SW480 (cell line): ENCODE results near the gene TPD52L2.
"Not testable (repeated sequence)": the region's sequence is repeated elsewhere in the genome, so short reads cannot be mapped to it uniquely, and the experiment has no call there.

Source experiments
- DNase-seq: peaks from one replicate; pipeline ENCODE4 v3.0.0-alpha.2; 2016; ENCODE audit warnings: low spot score

TPD52L2 gene

DNA sequence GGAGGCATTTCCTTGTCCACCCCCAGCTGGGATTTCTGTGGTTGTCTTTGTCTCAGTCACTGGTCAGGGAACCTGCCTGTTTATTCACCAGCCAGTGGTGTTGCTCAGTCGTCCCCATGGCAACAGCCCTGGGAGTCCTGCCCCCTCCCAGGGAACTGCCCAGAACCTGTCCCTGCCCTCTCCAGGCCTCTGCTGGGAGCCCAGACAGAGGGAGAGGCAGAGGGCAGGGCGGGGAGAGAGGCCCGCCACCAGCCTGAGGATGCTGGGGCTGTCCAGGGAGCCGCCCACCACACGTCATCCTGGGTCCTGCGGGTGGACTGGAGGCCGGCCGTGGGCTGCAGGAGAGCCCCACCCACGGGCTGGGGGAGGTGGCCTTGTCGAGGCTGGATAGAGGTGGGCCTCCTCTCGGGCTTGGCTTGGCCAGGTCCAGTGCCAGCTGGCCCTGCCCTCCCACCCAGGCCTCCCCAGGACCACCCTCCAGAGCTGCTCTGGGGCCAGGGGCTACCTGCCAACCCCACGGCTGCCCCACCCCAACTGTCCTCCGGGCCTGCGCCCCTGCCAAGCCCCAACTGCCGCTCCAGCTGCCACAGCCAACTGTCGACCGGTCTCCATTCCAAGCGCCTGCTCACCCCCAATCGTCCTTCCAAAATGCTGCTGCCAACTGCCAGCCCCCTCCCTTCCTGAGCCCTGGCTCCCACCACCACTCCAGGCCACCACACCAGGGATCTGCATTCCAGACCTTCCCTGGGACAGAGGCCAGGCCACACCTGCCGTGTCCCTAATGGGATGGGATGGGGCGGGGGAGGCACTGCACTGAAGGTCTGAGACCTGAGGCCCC is 29.8 kb upstream of the TPD52L2 start:
- peak; percentile 99 for DNase-seq

- no peak for DNase-seq
Measured at GRCh38 chr20:63836458-63837344, 28.4 kb upstream of the TPD52L2 start.

- DNase-seq = no peak
Measured at GRCh38 chr20:63837479-63837878, 27.6 kb upstream of the TPD52L2 start.

DNA sequence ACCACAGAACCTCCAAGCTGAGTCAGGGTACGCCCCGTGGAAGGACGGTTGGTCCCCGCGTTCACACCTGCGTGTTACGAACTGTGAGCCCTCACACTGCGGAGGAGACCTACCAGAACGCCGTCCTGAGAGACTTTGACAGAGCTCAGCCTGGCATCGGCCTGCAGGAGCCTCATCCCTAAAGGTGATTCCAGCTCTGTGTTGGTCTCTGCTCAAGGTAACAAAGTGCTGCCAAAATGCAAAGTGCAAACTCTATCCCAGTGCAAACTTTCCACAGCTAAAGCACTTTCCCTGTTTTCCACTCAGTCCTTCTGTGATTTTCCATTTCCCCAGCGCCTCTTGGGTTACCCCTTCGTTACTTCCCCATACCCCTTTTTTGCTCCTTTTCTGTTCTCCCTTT is 25.4 kb upstream of the TPD52L2 start:
- no peak for DNase-seq

- DNase-seq = no peak
Measured at GRCh38 chr20:63840405-63840828, 24.7 kb upstream of the TPD52L2 start.

DNA sequence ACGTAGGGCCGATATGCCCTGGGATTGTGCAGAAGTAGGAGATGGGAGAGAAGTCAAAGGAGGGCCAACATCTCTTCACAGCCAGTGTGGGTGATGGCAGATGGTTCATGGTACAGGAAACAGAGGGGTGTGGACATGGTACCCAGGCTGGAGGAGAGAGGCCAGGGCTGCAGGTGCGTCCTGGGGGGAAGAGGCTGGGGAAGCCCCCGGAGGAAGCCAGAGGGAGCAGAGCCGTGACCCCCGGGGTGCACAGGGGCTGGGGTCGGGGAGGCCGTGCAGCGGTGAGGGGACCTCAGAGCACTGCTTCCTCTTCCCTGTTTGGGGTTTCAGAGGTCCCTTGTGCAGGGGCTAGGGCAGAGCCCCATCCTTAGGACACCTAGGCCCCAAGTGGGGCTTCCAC is 22.8 kb upstream of the TPD52L2 start:
- no peak for DNase-seq

DNA sequence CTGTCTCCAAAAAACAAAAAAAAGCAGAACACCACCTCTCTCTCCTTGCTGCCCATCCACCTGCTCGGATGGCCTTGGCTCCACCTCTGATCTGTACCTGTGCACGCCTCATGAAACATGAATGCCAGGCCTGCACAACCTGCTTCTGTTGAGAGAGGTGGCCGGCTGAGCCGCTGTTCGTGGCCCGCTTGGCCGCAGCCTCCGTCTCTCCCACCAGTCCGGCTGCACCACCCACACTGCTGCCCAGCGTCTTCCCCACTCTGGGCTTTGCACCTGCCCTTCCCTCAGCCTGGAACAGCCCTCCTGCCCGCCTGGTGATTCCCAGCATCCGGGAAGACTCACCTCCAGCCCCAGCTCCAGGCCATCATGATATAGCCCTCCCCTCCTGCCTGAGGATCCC is 21.8 kb upstream of the TPD52L2 start:
- no peak for DNase-seq

DNA sequence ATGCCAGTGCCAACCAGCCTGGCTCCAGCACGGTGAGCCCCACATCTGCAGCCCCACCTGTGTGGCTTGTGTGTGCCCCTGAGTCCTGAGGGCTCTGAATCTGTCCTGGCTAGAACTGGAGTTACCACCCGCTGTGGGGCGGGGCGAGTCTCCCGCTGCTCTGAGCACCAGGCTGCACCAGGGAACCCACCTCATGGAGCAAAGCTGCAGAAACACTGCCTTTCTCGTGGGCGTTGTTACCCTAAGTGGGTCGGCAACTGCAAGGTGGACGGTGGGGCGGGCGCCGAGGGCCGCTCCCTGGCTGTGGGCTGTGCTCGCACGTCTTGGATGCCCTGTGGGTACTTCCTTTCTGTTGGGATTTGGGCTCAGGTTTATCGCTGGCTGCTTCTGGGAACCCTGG is 21.3 kb upstream of the TPD52L2 start:
- DNase-seq = no peak

- DNase-seq = no peak
Measured at GRCh38 chr20:63844511-63844991, 20.5 kb upstream of the TPD52L2 start.

DNA sequence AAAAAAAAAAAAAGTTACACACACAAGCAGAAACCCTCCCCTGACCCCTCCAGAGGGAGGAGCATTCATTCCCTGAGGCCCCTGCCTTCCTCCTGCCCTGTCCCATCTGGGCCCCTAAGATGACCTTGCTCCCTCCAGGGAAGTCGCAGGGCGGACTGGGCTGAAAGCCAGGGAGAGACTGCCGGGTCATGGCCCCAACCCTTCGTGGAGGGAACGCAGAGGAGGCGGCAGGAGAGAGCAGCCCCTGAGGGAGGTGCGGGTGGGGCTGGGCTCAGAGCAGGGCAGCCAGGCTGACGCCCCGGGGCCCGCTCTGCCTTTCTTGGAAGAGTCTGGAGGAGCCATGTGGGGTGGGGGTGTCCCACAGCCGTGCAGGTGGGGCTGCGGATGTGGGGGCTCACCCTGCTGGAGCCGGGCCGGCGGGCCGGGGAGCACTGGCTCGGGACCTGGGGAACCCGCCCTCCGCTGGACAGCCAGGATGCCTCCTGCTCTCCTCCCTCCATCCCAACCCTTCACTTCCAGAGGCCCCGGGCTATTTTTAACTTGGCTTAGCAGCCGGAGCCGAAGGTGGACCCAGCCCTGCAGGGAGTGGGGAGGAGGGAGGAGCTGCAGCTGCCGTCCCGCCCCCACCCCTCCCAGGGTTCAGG is 18.8 kb upstream of the TPD52L2 start:
- DNase-seq = peak; percentile 77

GRCh38 chr20:63846888-63847236 is 18.2 kb upstream of the TPD52L2 start:
- DNase-seq = no peak

- DNase-seq = peak; percentile 71
Measured at GRCh38 chr20:63847237-63848002, 17.6 kb upstream of the TPD52L2 start.

- no peak for DNase-seq
Measured at GRCh38 chr20:63848003-63848911, 16.8 kb upstream of the TPD52L2 start.

- DNase-seq = no peak
Measured at GRCh38 chr20:63850689-63851547, 14.2 kb upstream of the TPD52L2 start.

GRCh38 chr20:63851548-63851943 is 13.5 kb upstream of the TPD52L2 start:
- DNase-seq = not testable (repeated sequence)

- DNase-seq = not testable (repeated sequence)
Measured at GRCh38 chr20:63853733-63854068, 11.4 kb upstream of the TPD52L2 start.

DNA sequence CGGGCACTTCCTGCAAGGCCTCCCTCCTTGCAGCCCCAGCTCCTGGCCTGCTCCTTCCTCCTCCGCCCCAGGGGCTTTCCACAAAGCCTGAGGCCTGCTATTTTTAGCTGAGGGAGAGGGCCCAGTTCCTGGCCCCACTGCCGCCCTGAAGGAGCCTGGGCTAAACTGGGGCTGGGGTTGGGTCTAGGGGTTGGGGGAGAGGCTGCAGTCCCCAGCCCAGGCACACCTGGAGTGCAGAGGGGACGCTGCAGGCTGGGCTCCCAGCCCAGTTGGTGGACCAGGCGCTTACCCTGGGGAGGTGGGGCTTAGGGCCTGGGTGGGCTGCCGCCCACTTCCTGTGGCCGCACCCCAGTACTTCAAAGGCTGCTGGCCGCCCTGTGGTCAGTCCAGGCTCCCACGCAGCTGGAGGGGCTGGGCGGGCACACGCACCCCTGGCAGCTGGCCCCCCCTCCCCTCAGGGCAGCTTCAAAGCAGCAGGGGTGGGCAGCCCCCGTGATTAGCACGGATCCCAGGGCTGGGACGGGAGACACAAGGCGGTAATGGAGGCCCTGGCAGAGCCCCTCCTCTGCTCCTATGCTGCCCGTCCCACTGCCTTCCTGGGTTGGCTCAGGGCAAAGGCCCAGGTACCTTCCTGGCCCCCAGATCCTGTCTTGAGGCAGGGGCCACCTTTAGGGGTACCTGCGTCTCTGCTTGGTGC is 10.9 kb upstream of the TPD52L2 start:
- peak; percentile 97 for DNase-seq

- no peak for DNase-seq
Measured at GRCh38 chr20:63854766-63855362, 10.2 kb upstream of the TPD52L2 start.
